Measurements from ENCODE around the gene CMC1.

DNA sequence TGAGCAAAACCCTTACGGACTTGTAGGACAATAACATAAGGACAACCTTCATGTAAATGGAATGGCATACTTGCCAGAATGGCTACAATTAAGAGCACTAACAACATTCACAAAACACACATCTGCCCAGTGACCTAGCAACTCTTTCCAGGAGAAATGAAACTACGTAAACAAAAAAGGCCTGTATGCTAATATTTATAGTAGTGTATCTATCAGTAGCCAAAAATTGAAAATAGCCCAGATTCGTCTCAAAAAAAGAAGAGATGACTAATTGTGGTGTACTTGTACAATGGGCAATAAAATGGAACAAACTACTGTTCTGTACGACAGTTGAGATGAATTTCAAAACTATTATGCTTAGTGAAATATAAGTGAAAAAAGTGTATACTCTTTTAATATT is 38.4 kb downstream of the CMC1 start:
- TF ChIP-seq, protein P1, sequence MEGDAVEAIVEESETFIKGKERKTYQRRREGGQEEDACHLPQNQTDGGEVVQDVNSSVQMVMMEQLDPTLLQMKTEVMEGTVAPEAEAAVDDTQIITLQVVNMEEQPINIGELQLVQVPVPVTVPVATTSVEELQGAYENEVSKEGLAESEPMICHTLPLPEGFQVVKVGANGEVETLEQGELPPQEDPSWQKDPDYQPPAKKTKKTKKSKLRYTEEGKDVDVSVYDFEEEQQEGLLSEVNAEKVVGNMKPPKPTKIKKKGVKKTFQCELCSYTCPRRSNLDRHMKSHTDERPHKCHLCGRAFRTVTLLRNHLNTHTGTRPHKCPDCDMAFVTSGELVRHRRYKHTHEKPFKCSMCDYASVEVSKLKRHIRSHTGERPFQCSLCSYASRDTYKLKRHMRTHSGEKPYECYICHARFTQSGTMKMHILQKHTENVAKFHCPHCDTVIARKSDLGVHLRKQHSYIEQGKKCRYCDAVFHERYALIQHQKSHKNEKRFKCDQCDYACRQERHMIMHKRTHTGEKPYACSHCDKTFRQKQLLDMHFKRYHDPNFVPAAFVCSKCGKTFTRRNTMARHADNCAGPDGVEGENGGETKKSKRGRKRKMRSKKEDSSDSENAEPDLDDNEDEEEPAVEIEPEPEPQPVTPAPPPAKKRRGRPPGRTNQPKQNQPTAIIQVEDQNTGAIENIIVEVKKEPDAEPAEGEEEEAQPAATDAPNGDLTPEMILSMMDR (IDR thresholded peaks at IDR 0.05; ENCODE audit: insufficient read depth, low read length, poor library complexity, severe bottlenecking): no peak
- no peak for TF ChIP-seq EZH2phosphoT487 (conservative IDR thresholded peaks at IDR 0.05; ENCODE audit: low read length)
